ENCODE results near the gene RPL28. TPM values are rescaled to one million over a fixed set of nuclear protein-coding genes. Genes with fewer than 3 reads are reported as not detected.
"Not testable (repeated sequence)": the region's sequence is repeated elsewhere in the genome, so short reads cannot be mapped to it uniquely, and the experiment has no call there.

The RPL28 gene
- total RNA-seq, 3 donors from 2014 or later, result 942 to 1,365 (median 1,241) TPM

- peaks cover 5% of the 10 kb centered on the region for H3K36me3 ChIP-seq (ENCODE audit: low read depth)
- no peaks in the 10 kb centered on the region for H3K9me3 ChIP-seq
- intact Hi-C loops (cut with DNase I, micrococcal nuclease), result no loop called here
- no peak for TF ChIP-seq CTCF (IDR thresholded peaks at IDR 0.05)
- ATAC-seq (no peak), DNase-seq (no peak)
- H3K4me1 ChIP-seq (ENCODE audit: low read depth), result peaks cover 12% of the 10 kb centered on the region
- H3K4me3 ChIP-seq, result no peak overlapping the region
These were observed 20.5 kb downstream of the RPL28 start for GRCh38 chr19:55406091-55406825.

GRCh38 chr19:55406826-55407549 lies 21.3 kb downstream of the RPL28 start:
- peak overlapping the region; percentile 84 for H3K4me3 ChIP-seq
- H3K36me3 ChIP-seq (ENCODE audit: low read depth), result peaks cover 5% of the 10 kb centered on the region
- intact Hi-C loops (cut with DNase I, micrococcal nuclease), result no loop called here
- peak in 2 of 3 donors; percentile 36 to 73 for DNase-seq
- H3K4me1 ChIP-seq (ENCODE audit: low read depth), result peaks cover 12% of the 10 kb centered on the region
- ATAC-seq, result peak; percentile 34
- no peak for TF ChIP-seq CTCF (IDR thresholded peaks at IDR 0.05)
- H3K9me3 ChIP-seq, result no peaks in the 10 kb centered on the region

- peaks cover 12% of the 10 kb centered on the region for H3K4me1 ChIP-seq (ENCODE audit: low read depth)
- peak within 1 kb of the TSS; percentile 84 for H3K4me3 ChIP-seq
- H3K36me3 ChIP-seq (ENCODE audit: low read depth); intact Hi-C loops (cut with DNase I, micrococcal nuclease); ATAC-seq; DNase-seq; H3K9me3 ChIP-seq: not testable (repeated sequence)
These were observed 21.7 kb downstream of the RPL28 start, which contains the start of gene UBE2S for GRCh38 chr19:55407550-55407799. TSS of gene UBE2S (minus strand) at chr19:55407788. CDS start at chr19:55407589, 199 bp downstream.

GRCh38 chr19:55407800-55408532 lies 22.2 kb downstream of the RPL28 start:
- intact Hi-C loops (cut with DNase I, micrococcal nuclease), result no loop called here
- Histone ChIP-seq H3K36me3 (ENCODE audit: low read depth) (peaks cover 5% of the 10 kb centered on the region), H3K4me3 (peak overlapping the region; percentile 84), H3K9me3 (no peaks in the 10 kb centered on the region), H3K4me1 (ENCODE audit: low read depth) (peaks cover 12% of the 10 kb centered on the region)
- peak; percentile 97 for ATAC-seq
- peak; percentile 98 to 99 (median 98) for DNase-seq
- TF ChIP-seq CTCF (IDR thresholded peaks at IDR 0.05), result no peak

GRCh38 chr19:55408533-55408872 lies 22.8 kb downstream of the RPL28 start:
- DNase-seq (no peak), ATAC-seq (no peak)
- peak overlapping the region; percentile 84 for H3K4me3 ChIP-seq
- H3K4me1 ChIP-seq (ENCODE audit: low read depth), result peaks cover 12% of the 10 kb centered on the region
- H3K9me3 ChIP-seq, result no peaks in the 10 kb centered on the region
- intact Hi-C loops (cut with DNase I, micrococcal nuclease), result no loop called here
- TF ChIP-seq CTCF (IDR thresholded peaks at IDR 0.05), result no peak
- peaks cover 5% of the 10 kb centered on the region for H3K36me3 ChIP-seq (ENCODE audit: low read depth)

- H3K9me3 ChIP-seq; ATAC-seq; intact Hi-C loops (cut with DNase I, micrococcal nuclease); H3K4me3 ChIP-seq; H3K36me3 ChIP-seq (ENCODE audit: low read depth): not testable (repeated sequence)
- peaks cover 12% of the 10 kb centered on the region for H3K4me1 ChIP-seq (ENCODE audit: low read depth)
- peak in 1 of 3 donors; percentile 20 for DNase-seq
These were observed 23.4 kb downstream of the RPL28 start for GRCh38 chr19:55409179-55409578.
